ENCODE results near the gene TBC1D22A. TPM values are rescaled to one million over a fixed set of nuclear protein-coding genes. Genes with fewer than 3 reads are reported as not detected.

The TBC1D22A gene
- total and polyA plus RNA-seq, 2 donors (not counting 3 experiments of a cell fraction or from before 2014, with no cell fraction given): 26.1 to 32.4 TPM

GRCh38 chr22:46851941-46852340 lies 89.5 kb downstream of the TBC1D22A start:
- H3K9me3 ChIP-seq (replicated peaks; ENCODE audit: control insufficient read depth, insufficient read depth, low read length): no peaks in the 10 kb centered on the region

More at GRCh38 chr22:46851941-46852340, 89.5 kb downstream of the TBC1D22A start:
- dilution Hi-C loops (cut with MboI; ENCODE audit: extremely low pct_ligation_motif_present, low sequenced_read_pairs): no loop called here
- Histone ChIP-seq H3K36me3 (ENCODE audit: control insufficient read depth in 2 of 2, extremely low read depth in 1 of 2, insufficient read depth in 2 of 2, low read length in 2 of 2) (peaks cover 0 to under 1% of the 10 kb centered on the region in 2 experiments), H3K27me3 (ENCODE audit: control insufficient read depth in 2 of 2, insufficient read depth in 2 of 2, low read length in 2 of 2) (no peaks in the 10 kb centered on the region), H3K9ac (replicated peaks; ENCODE audit: extremely low read depth, insufficient read depth, low read length) (no peak overlapping the region), H3K79me2 (ENCODE audit: control insufficient read depth, insufficient read depth, low read length) (peaks cover 2% of the 10 kb centered on the region), H2AFZ (ENCODE audit: low read depth, low read length) (no peak overlapping the region), H3K4me2 (ENCODE audit: insufficient read depth, low read length) (no peak overlapping the region), H3K9me1 (replicated peaks; ENCODE audit: control insufficient read depth, extremely low read depth, insufficient read depth, low read length) (no peaks in the 10 kb centered on the region), H3K4me1 (ENCODE audit: control insufficient read depth, extremely low read depth, insufficient read depth, low read length) (peaks cover 12% of the 10 kb centered on the region), H3K4me3 (replicated peaks in 1 of 3; ENCODE audit: insufficient read depth in 1 of 3, low read depth in 1 of 3, low read length in 3 of 3) (no peak overlapping the region), H4K20me1 (replicated peaks; ENCODE audit: control insufficient read depth, extremely low read depth, insufficient read depth, low read length) (no peaks in the 10 kb centered on the region), H3K27ac (ENCODE audit: insufficient read depth, low read depth, low read length) (no peak overlapping the region)
- intact Hi-C loops (cut with micrococcal nuclease): no loop called here
- DNase-seq (ENCODE audit: low read depth, low spot score): no peak
- FAIRE-seq: no peak
- no TSS peak for BruUV-seq (replicated peaks)
- TF ChIP-seq JUN (IDR thresholded peaks at IDR 0.05; ENCODE audit: borderline replicate concordance, insufficient read depth, insufficient read length, low read depth) (no peak), CTCF (IDR thresholded peaks at IDR 0.05; ENCODE audit: extremely low read depth in 1 of 2, insufficient read depth in 1 of 2, low read depth in 1 of 2, low read length in 2 of 2) (no peak), FOS (IDR thresholded peaks at IDR 0.05; ENCODE audit: borderline replicate concordance, insufficient read depth, low read length) (no peak), EZH2 (IDR thresholded peaks at IDR 0.05; ENCODE audit: borderline replicate concordance, low read depth, low read length, severe bottlenecking) (no peak), POLR2A (IDR thresholded peaks at IDR 0.05; ENCODE audit: low read depth, low read length) (no peak), MAX (IDR thresholded peaks at IDR 0.05; ENCODE audit: insufficient read depth, insufficient read length) (no peak), MYC (IDR thresholded peaks at IDR 0.05; ENCODE audit: low read depth, low read length) (no peak), POLR2AphosphoS5 (IDR thresholded peaks at IDR 0.05; ENCODE audit: insufficient read depth, low read depth, low read length) (no peak), GATA2 (IDR thresholded peaks at IDR 0.05; ENCODE audit: insufficient read depth, insufficient read length, low read depth, low read length) (no peak)
- ChIA-PET POLR2A (no interaction called here), CTCF (interaction anchor here (1.2 kb wide), 1 partner anchor 10 kb away, joined by 3 read pairs; no protein-coding TSS in a partner anchor)
